Upper lobe of left lung (tissue), 6 donors: Measurements from ENCODE around the gene DDX27. TPM values are rescaled to one million over a fixed set of nuclear protein-coding genes. Genes with fewer than 3 reads are reported as not detected.
"Not testable (repeated sequence)": the region's sequence is repeated elsewhere in the genome, so short reads cannot be mapped to it uniquely, and the experiment has no call there.

Experiments used
- ATAC-seq, 2 donors: fragments of 200-7000 bp; cut with Tn5 transposase; one replicate each; pipeline ENCODE4 v1.9.1; 2022; ENCODE audit warnings: mild to moderate bottlenecking in 2 of 2, moderate library complexity in 2 of 2; ENCODE audit not compliant: low FRiP score in 2 of 2
- DNase-seq, 2 donors: peaks; one replicate each; pipeline ENCODE4 v3.0.0-alpha.2; 2019 to 2020
- H3K27ac ChIP-seq, 4 donors: fragments of 200-600 bp; sonication (generic); one replicate each; pipeline ENCODE4 v1.5.1; 2016 to 2019
- H3K27me3 ChIP-seq, 4 donors: fragments of 200-600 bp; sonication (generic); one replicate each; pipeline ENCODE4 v1.5.1; 2017 to 2019
- H3K36me3 ChIP-seq, 4 donors: fragments of 200-600 bp; sonication (generic); one replicate each; pipeline ENCODE4 v1.5.1; 2016 to 2019
- H3K4me1 ChIP-seq, 4 donors: fragments of 200-600 bp; sonication (generic); one replicate each; pipeline ENCODE4 v1.5.1; 2018 to 2019
- H3K4me3 ChIP-seq, 4 donors: fragments of 200-600 bp; sonication (generic); one replicate each; pipeline ENCODE4 v1.5.1; 2017 to 2019; ENCODE audit warnings: mild to moderate bottlenecking in 2 of 4, moderate library complexity in 1 of 4
- H3K9me3 ChIP-seq, 4 donors: fragments of 200-600 bp; sonication (generic); one replicate each; pipeline ENCODE4 v1.5.1; 2018 to 2019
- CTCF ChIP-seq, 6 experiments: fragments of 450-650 bp in 4 of 6; fragments of 200-600 bp in 2 of 6; sonication (generic) in 2 of 6; IDR thresholded peaks; one replicate each; pipeline ENCODE4 v1.5.1; 2016 to 2019; ENCODE audit warnings: antibody characterized with exemption in 6 of 6
- EP300 ChIP-seq, 4 donors: sonication (generic); formaldehyde crosslinking; IDR thresholded peaks; one replicate each; pipeline ENCODE4 v1.5.1; 2017; ENCODE audit warnings: antibody characterized with exemption in 4 of 4, control low read depth in 2 of 4
- POLR2A ChIP-seq, 4 donors: fragments of 450-650 bp; IDR thresholded peaks; one replicate each; pipeline ENCODE4 v1.5.1; 2016 to 2017; ENCODE audit warnings: antibody characterized with exemption in 4 of 4, mild to moderate bottlenecking in 2 of 4
- POLR2AphosphoS5 ChIP-seq, 2 donors: sonication (generic); formaldehyde crosslinking; IDR thresholded peaks; one replicate each; pipeline ENCODE4 v1.5.1; 2017; ENCODE audit warnings: antibody characterized with exemption in 2 of 2
- WGBS, 2 donors: methylation state at CpG; one replicate each; pipeline ENCODE4 v1.1.5; 2017 to 2018; 5-methylcytosine and 5-hydroxymethylcytosine counted together
- total RNA-seq, 6 donors: library from RNA; depleted of rRNA in 4 of 6; stranded (reverse); fragments of >200 nt in 4 of 6; gene quantifications; one replicate each; pipeline versions ENCODE4 v1.1.0 to v1.2.1, GENCODE V29; 2016 to 2021
- donor health status: DM: no; HTN: no; CAD: no; lungs with moderate emphysema.
- donor health status: DM: no; HTN: yes; CAD: no; lungs with severe emphysema.

Gene DDX27
- total RNA-seq, 6 donors from 2014 or later: 26.7 to 43.0 (median 31.0) TPM

- peak; percentile 98 for DNase-seq
- no peaks in the 10 kb centered on the region for H3K36me3 ChIP-seq
- no peaks in the 10 kb centered on the region for H3K27me3 ChIP-seq
- WGBS, 2 donors: 0 to 1% methylated on average over 35 to 42 of the region's 89 CpGs
- H3K27ac ChIP-seq: peak within 1 kb of the TSS; percentile 95 to 98 (median 96)
- H3K4me3 ChIP-seq: peak within 1 kb of the TSS; percentile 80 to 97 (median 90)
- ATAC-seq: peak; percentile 99
- peaks cover 18 to 26% (median 19%) of the 10 kb centered on the region in 4 donors for H3K4me1 ChIP-seq
- no peaks in the 10 kb centered on the region for H3K9me3 ChIP-seq
- TF ChIP-seq POLR2A (IDR thresholded peaks at IDR 0.05) (peak in 3 of 4 donors; percentile 38 to 83 (median 69)), POLR2AphosphoS5 (IDR thresholded peaks at IDR 0.05) (peak; percentile 42 to 89), CTCF (IDR thresholded peaks at IDR 0.05) (peak in 1 of 6 experiments; percentile 6), EP300 (IDR thresholded peaks at IDR 0.05) (no peak)
These were observed 31.2 kb upstream of the DDX27 start, which contains the start of gene STAU1 for GRCh38 chr20:49187851-49188641. STAU1 (minus strand) TSS chr20:49188334; CDS start chr20:49166201, 22,133 bp downstream.

- 79 to 87% methylated on average over 11 of the region's 11 CpGs for WGBS, 2 donors
- H3K4me1 ChIP-seq, H3K36me3 ChIP-seq, ATAC-seq, DNase-seq, H3K9me3 ChIP-seq, H3K4me3 ChIP-seq, H3K27ac ChIP-seq, H3K27me3 ChIP-seq: not testable (repeated sequence)
These were observed 26.2 kb upstream of the DDX27 start for GRCh38 chr20:49192944-49193518.

GRCh38 chr20:49199729-49200293, 19.4 kb upstream of the DDX27 start:
- Histone ChIP-seq H3K4me1 (no peaks in the 10 kb centered on the region), H3K27me3 (no peaks in the 10 kb centered on the region), H3K27ac (no peak overlapping the region), H3K4me3 (no peak overlapping the region), H3K36me3 (no peaks in the 10 kb centered on the region), H3K9me3 (no peaks in the 10 kb centered on the region)
- TF ChIP-seq CTCF (IDR thresholded peaks at IDR 0.05) (no peak), POLR2AphosphoS5 (IDR thresholded peaks at IDR 0.05) (no peak), POLR2A (IDR thresholded peaks at IDR 0.05) (no peak), EP300 (IDR thresholded peaks at IDR 0.05) (no peak)
- ATAC-seq (no peak), DNase-seq (no peak)
- WGBS, 2 donors: 94 to 96% methylated on average over 4 of the region's 4 CpGs

GRCh38 chr20:49203011-49203410, 16.2 kb upstream of the DDX27 start:
- Histone ChIP-seq H3K27me3 (no peaks in the 10 kb centered on the region), H3K4me3 (no peak overlapping the region), H3K36me3 (no peaks in the 10 kb centered on the region), H3K4me1 (no peaks in the 10 kb centered on the region), H3K9me3 (no peaks in the 10 kb centered on the region), H3K27ac (no peak overlapping the region)
- ATAC-seq: no peak
- whole genome bisulfite sequencing, 2 donors: 93 to 94% methylated on average over 7 of the region's 7 CpGs
- TF ChIP-seq POLR2A (IDR thresholded peaks at IDR 0.05) (no peak), EP300 (IDR thresholded peaks at IDR 0.05) (no peak), CTCF (IDR thresholded peaks at IDR 0.05) (no peak), POLR2AphosphoS5 (IDR thresholded peaks at IDR 0.05) (no peak)
- DNase-seq: no peak

GRCh38 chr20:49203746-49204145, 15.5 kb upstream of the DDX27 start:
- TF ChIP-seq CTCF (IDR thresholded peaks at IDR 0.05) (no peak), POLR2AphosphoS5 (IDR thresholded peaks at IDR 0.05) (no peak), EP300 (IDR thresholded peaks at IDR 0.05) (no peak), POLR2A (IDR thresholded peaks at IDR 0.05) (no peak)
- ATAC-seq (no peak), DNase-seq (no peak)
- Histone ChIP-seq H3K27me3 (no peaks in the 10 kb centered on the region), H3K4me1 (no peaks in the 10 kb centered on the region), H3K4me3 (no peak overlapping the region), H3K27ac (no peak overlapping the region), H3K9me3 (no peaks in the 10 kb centered on the region), H3K36me3 (no peaks in the 10 kb centered on the region)
- 56 to 74% methylated on average over 9 of the region's 9 CpGs for WGBS, 2 donors
